NOMO-1 treated with DMSO at 0.1 percent for 48 hours (cell line): ENCODE results near the gene OGFR.

ENCODE experiments used
- DNase-seq: peaks from one replicate; lab custom pipeline; 2025; ENCODE audit not compliant: unreplicated experiment; lab: John Stamatoyannopoulos, UW

Gene OGFR

GRCh38 chr20:62799459-62799858 lies 5.2 kb upstream of the OGFR start:
- DNase-seq, result no peak

- no peak for DNase-seq
These were observed 4.8 kb upstream of the OGFR start for GRCh38 chr20:62799873-62800272.

- DNase-seq, result no peak
These were observed 4.0 kb upstream of the OGFR start for GRCh38 chr20:62800314-62801259.

- no peak for DNase-seq
These were observed 3.2 kb upstream of the OGFR start for GRCh38 chr20:62801284-62802010.

- DNase-seq, result no peak
These were observed 2.5 kb upstream of the OGFR start for GRCh38 chr20:62802026-62802712.

GRCh38 chr20:62804021-62804626 lies 511 bp upstream of the OGFR start:
- no peak for DNase-seq

- DNase-seq, result no peak
These were observed 598 bp downstream of the OGFR start for GRCh38 chr20:62805155-62805710.

GRCh38 chr20:62805711-62806382 lies 1.2 kb downstream of the OGFR start:
- peak; percentile 57 for DNase-seq

- no peak for DNase-seq
These were observed 1.9 kb downstream of the OGFR start for GRCh38 chr20:62806383-62807050.

GRCh38 chr20:62807444-62808210 lies 3.0 kb downstream of the OGFR start:
- no peak for DNase-seq

- peak; percentile 43 for DNase-seq
These were observed 3.7 kb downstream of the OGFR start for GRCh38 chr20:62808211-62808865.

GRCh38 chr20:62809530-62810428 lies 5.1 kb downstream of the OGFR start:
- no peak for DNase-seq

- DNase-seq, result no peak
These were observed 6.7 kb downstream of the OGFR start for GRCh38 chr20:62811320-62811719.

GRCh38 chr20:62811720-62812119 lies 7.1 kb downstream of the OGFR start:
- no peak for DNase-seq

GRCh38 chr20:62812181-62812906 lies 7.7 kb downstream of the OGFR start:
- no peak for DNase-seq

- DNase-seq, result no peak
These were observed 8.2 kb downstream of the OGFR start for GRCh38 chr20:62812907-62813200.

- DNase-seq, result no peak
These were observed 9.0 kb downstream of the OGFR start for GRCh38 chr20:62813588-62813987.
